GM19324 (cell line): ENCODE measurements around the gene TLE4.

Source experiments
- ATAC-seq: cut with Tn5 transposase; IDR thresholded peaks from one replicate; pipeline ENCODE4 v1.9.1; 2021; ENCODE audit warnings: mild to moderate bottlenecking, moderate library complexity; ENCODE audit not compliant: unreplicated experiment, low FRiP score

TLE4 gene

GRCh38 chr9:79684711-79685575 lies 113.2 kb downstream of the TLE4 start:
- ATAC-seq = no peak

- ATAC-seq = no peak
Measured at GRCh38 chr9:79685577-79685976, 113.8 kb downstream of the TLE4 start.

GRCh38 chr9:79686381-79687130 lies 114.8 kb downstream of the TLE4 start:
- ATAC-seq = no peak

GRCh38 chr9:79687131-79687447 lies 115.3 kb downstream of the TLE4 start:
- ATAC-seq = no peak

GRCh38 chr9:79688363-79688762 lies 116.6 kb downstream of the TLE4 start:
- no peak for ATAC-seq

- no peak for ATAC-seq
Measured at GRCh38 chr9:79689576-79689975, 117.8 kb downstream of the TLE4 start.

GRCh38 chr9:79691496-79691895 lies 119.7 kb downstream of the TLE4 start:
- no peak for ATAC-seq

- no peak for ATAC-seq
Measured at GRCh38 chr9:79692857-79693571, 121.2 kb downstream of the TLE4 start.

- no peak for ATAC-seq
Measured at GRCh38 chr9:79693750-79694149, 122.0 kb downstream of the TLE4 start.

- ATAC-seq = no peak
Measured at GRCh38 chr9:79694208-79694607, 122.4 kb downstream of the TLE4 start.

- ATAC-seq = no peak
Measured at GRCh38 chr9:79694676-79695400, 123.1 kb downstream of the TLE4 start.

- ATAC-seq = no peak
Measured at GRCh38 chr9:79695531-79696175, 123.9 kb downstream of the TLE4 start.

- ATAC-seq = no peak
Measured at GRCh38 chr9:79698967-79699366, 127.2 kb downstream of the TLE4 start.

- ATAC-seq = no peak
Measured at GRCh38 chr9:79699479-79699878, 127.7 kb downstream of the TLE4 start.

- ATAC-seq = no peak
Measured at GRCh38 chr9:79700607-79701360, 129.0 kb downstream of the TLE4 start.

GRCh38 chr9:79701651-79702050 lies 129.9 kb downstream of the TLE4 start:
- no peak for ATAC-seq

GRCh38 chr9:79705704-79706103 lies 133.9 kb downstream of the TLE4 start:
- no peak for ATAC-seq

- ATAC-seq = no peak
Measured at GRCh38 chr9:79706512-79706911, 134.7 kb downstream of the TLE4 start.

- ATAC-seq = no peak
Measured at GRCh38 chr9:79707589-79707988, 135.8 kb downstream of the TLE4 start.
